ENCODE measurements around the gene ALCAM.

DNA sequence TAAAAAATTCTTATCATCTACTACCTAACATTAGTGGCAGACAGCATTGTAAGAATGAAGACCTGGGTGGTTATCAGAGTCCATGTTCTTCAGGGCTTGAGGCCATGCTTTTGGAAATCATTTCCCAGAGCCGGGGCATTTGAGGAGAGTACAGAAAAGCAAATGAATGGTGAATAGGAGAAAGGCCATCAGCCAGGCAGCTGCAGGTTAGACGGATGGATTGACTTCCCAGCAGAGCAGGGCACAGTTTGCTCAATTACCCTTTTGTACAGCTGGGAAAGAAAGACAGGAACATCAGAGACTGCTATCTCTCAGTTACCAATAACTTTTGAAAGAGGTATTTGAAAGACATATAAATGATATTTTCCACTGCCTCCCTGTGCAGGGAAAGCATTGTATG, 135.6 kb downstream of the ALCAM start:
- TF ChIP-seq, protein P1, sequence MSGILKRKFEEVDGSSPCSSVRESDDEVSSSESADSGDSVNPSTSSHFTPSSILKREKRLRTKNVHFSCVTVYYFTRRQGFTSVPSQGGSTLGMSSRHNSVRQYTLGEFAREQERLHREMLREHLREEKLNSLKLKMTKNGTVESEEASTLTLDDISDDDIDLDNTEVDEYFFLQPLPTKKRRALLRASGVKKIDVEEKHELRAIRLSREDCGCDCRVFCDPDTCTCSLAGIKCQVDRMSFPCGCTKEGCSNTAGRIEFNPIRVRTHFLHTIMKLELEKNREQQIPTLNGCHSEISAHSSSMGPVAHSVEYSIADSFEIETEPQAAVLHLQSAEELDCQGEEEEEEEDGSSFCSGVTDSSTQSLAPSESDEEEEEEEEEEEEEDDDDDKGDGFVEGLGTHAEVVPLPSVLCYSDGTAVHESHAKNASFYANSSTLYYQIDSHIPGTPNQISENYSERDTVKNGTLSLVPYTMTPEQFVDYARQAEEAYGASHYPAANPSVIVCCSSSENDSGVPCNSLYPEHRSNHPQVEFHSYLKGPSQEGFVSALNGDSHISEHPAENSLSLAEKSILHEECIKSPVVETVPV (CRISPR knock-in tag; IDR thresholded peaks at IDR 0.05), result no peak
- TF ChIP-seq OSR1 (CRISPR knock-in tag; IDR thresholded peaks at IDR 0.05) (no peak), SNAI2 (CRISPR knock-in tag; IDR thresholded peaks at IDR 0.05) (no peak), PPARA (CRISPR knock-in tag; IDR thresholded peaks at IDR 0.05; ENCODE audit: borderline replicate concordance) (no peak), CSDC2 (CRISPR knock-in tag; IDR thresholded peaks at IDR 0.05) (no peak), ZNF8 (CRISPR knock-in tag; IDR thresholded peaks at IDR 0.05) (no peak), RARB (CRISPR knock-in tag; IDR thresholded peaks at IDR 0.05) (no peak), ARNTL (CRISPR knock-in tag; IDR thresholded peaks at IDR 0.05; ENCODE audit: borderline replicate concordance, low read depth) (no peak), ZNF70 (CRISPR knock-in tag; IDR thresholded peaks at IDR 0.05) (no peak), ZFP30 (CRISPR knock-in tag; IDR thresholded peaks at IDR 0.05) (no peak), GLIS3 (CRISPR knock-in tag; IDR thresholded peaks at IDR 0.05) (no peak)
- TF ChIP-seq, protein P2, sequence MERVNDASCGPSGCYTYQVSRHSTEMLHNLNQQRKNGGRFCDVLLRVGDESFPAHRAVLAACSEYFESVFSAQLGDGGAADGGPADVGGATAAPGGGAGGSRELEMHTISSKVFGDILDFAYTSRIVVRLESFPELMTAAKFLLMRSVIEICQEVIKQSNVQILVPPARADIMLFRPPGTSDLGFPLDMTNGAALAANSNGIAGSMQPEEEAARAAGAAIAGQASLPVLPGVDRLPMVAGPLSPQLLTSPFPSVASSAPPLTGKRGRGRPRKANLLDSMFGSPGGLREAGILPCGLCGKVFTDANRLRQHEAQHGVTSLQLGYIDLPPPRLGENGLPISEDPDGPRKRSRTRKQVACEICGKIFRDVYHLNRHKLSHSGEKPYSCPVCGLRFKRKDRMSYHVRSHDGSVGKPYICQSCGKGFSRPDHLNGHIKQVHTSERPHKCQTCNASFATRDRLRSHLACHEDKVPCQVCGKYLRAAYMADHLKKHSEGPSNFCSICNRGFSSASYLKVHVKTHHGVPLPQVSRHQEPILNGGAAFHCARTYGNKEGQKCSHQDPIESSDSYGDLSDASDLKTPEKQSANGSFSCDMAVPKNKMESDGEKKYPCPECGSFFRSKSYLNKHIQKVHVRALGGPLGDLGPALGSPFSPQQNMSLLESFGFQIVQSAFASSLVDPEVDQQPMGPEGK (CRISPR knock-in tag; IDR thresholded peaks at IDR 0.05; ENCODE audit: borderline replicate concordance), result no peak
- TF ChIP-seq, protein P3, sequence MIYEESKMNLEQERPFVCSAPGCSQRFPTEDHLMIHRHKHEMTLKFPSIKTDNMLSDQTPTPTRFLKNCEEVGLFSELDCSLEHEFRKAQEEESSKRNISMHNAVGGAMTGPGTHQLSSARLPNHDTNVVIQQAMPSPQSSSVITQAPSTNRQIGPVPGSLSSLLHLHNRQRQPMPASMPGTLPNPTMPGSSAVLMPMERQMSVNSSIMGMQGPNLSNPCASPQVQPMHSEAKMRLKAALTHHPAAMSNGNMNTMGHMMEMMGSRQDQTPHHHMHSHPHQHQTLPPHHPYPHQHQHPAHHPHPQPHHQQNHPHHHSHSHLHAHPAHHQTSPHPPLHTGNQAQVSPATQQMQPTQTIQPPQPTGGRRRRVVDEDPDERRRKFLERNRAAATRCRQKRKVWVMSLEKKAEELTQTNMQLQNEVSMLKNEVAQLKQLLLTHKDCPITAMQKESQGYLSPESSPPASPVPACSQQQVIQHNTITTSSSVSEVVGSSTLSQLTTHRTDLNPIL (CRISPR knock-in tag; IDR thresholded peaks at IDR 0.05; ENCODE audit: low read depth), result no peak

Data from SK-N-SH treated with all-trans-retinoic acid at 6 μM for 48 hours (cell line).